CD4-positive, alpha-beta T cell treated with Interferon gamma for 1 hour (primary cell): ENCODE data around the gene MECP2.
"Not testable (repeated sequence)": the region's sequence is repeated elsewhere in the genome, so short reads cannot be mapped to it uniquely, and the experiment has no call there.

Source experiments
- DNase-seq: peaks from one replicate; pipeline ENCODE4 v3.0.0-alpha.2; 2020

The MECP2 gene

GRCh38 chrX:153988493-153988892 is 109.0 kb downstream of the MECP2 start:
- DNase-seq = no peak

- peak; percentile 37 for DNase-seq
These were observed 113.0 kb downstream of the MECP2 start for GRCh38 chrX:153984351-153985178.

- DNase-seq = peak; percentile 44
These were observed 114.2 kb downstream of the MECP2 start for GRCh38 chrX:153983321-153983801.

GRCh38 chrX:153981771-153982533 is 115.6 kb downstream of the MECP2 start:
- peak; percentile 69 for DNase-seq

GRCh38 chrX:153981231-153981630 is 116.3 kb downstream of the MECP2 start:
- DNase-seq = no peak

- DNase-seq = not testable (repeated sequence)
These were observed 117.1 kb downstream of the MECP2 start for GRCh38 chrX:153980394-153980793.

- DNase-seq = no peak
These were observed 122.7 kb downstream of the MECP2 start for GRCh38 chrX:153974726-153975286.

GRCh38 chrX:153974003-153974725 is 123.4 kb downstream of the MECP2 start:
- no peak for DNase-seq

GRCh38 chrX:153973127-153974002 is 124.2 kb downstream of the MECP2 start:
- DNase-seq = no peak

- peak; percentile 90 for DNase-seq
These were observed 125.0 kb downstream of the MECP2 start, which contains the start of gene TMEM187 for GRCh38 chrX:153972368-153973126. Gene TMEM187 (plus strand): TSS chrX:153972754. CDS start chrX:153982063, 9,309 bp downstream.
